ENCODE data around the gene SFXN5.

- no peak for TF ChIP-seq CTCF (conservative IDR thresholded peaks at IDR 0.05)
- TF ChIP-seq EZH2 (IDR thresholded peaks at IDR 0.05; ENCODE audit: low read depth) = no peak
Observed at GRCh38 chr2:72895154-72895553, 176.4 kb downstream of the SFXN5 start.

All from PC-9 (cell line).